Retinal pigment epithelial cell (primary cell): Measurements from ENCODE around the gene MAP2K7.

Source experiments
- DNase-seq: peaks from one replicate; pipeline ENCODE4 v3.0.0-alpha.2; 2010; ENCODE audit warnings: low read depth
- H3K4me3 ChIP-seq: 2 replicates; pipeline ENCODE4 v1.5.1; 2011; ENCODE audit warnings: mild to moderate bottlenecking, low read length, control low read depth, moderate library complexity
- TF ChIP-seq, protein P1 (sequence below): conservative IDR thresholded peaks from 2 replicates; pipeline ENCODE4 v1.5.1; 2011; ENCODE audit warnings: low read depth, low read length, control low read depth, inconsistent platforms

Gene MAP2K7

DNA sequence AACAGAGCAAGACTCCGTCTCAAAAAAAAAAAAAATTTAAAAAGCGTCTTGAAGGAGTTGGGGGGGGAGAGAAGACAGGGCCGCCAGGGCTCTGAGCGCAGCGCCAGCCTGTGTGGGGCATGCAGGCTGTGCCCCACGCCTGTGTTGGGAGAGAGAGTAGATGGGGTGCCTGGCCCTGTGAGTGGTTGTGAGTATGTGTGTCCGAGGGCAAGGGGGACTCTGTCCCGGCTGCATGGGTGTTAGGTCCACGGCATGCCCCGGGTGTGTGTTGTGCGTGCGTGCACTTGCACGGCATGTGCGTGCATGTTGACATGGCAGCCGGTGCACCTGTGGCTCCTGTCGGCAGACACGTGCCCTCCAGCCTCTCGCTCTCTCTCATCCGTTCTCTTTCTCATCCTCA is 3.4 kb downstream of the MAP2K7 start:
- no peak overlapping the region for H3K4me3 ChIP-seq
- TF ChIP-seq, protein P1, sequence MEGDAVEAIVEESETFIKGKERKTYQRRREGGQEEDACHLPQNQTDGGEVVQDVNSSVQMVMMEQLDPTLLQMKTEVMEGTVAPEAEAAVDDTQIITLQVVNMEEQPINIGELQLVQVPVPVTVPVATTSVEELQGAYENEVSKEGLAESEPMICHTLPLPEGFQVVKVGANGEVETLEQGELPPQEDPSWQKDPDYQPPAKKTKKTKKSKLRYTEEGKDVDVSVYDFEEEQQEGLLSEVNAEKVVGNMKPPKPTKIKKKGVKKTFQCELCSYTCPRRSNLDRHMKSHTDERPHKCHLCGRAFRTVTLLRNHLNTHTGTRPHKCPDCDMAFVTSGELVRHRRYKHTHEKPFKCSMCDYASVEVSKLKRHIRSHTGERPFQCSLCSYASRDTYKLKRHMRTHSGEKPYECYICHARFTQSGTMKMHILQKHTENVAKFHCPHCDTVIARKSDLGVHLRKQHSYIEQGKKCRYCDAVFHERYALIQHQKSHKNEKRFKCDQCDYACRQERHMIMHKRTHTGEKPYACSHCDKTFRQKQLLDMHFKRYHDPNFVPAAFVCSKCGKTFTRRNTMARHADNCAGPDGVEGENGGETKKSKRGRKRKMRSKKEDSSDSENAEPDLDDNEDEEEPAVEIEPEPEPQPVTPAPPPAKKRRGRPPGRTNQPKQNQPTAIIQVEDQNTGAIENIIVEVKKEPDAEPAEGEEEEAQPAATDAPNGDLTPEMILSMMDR = no peak
- no peak for DNase-seq

DNA sequence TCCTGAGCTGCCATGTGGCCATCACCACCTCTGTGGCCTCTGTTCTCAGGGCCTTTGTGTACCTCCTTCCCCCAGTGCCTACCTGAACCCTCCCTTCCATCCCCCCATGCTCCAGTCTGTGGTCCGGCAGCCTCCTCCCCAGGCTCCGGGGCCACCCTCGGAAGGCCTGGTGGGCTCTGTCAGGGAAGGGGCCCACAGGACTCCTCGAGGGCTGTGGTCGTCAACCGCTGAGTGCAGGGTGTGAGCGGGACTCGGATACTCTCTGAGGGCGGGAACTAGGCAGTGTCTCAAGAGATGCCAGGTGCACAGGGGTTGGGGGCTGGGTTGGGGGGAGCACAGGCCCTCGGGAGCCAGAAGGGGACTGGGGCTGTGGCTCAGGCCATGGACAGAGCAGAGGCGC is 3.9 kb downstream of the MAP2K7 start:
- no peak overlapping the region for H3K4me3 ChIP-seq
- no peak for DNase-seq
- TF ChIP-seq, protein P1 = no peak

DNA sequence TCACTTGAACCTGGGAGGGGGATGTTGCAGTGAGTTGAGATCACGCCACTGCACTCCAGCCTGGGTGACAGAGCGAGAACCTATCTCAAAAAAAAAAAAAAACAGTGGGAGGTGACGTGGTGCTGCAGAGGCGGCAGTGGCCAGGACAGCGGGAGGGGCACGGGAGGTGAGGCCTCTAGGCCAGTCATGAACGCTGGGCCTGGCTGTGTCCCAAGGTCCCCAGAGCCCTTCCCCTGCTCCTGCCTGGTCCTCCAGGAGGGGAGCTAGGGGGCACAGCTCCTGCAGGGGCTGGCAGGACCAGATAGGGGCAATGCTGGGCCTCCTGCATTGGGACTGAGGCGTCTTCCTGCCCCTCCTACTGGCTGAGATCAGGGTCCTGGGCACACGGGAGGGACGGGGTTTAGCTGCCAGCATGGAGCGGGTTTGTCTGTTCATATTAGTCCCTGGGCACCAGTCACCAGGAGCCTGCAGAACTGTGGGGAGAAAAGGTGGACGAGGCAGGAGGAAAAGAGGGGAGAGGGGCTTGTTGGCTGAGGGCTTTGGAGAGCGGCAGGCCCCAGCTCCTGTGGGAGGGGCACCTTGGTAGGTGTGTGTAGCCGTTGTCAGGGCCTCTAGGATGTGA is 4.5 kb downstream of the MAP2K7 start:
- TF ChIP-seq, protein P1 = no peak
- DNase-seq = no peak
- no peak overlapping the region for H3K4me3 ChIP-seq

DNA sequence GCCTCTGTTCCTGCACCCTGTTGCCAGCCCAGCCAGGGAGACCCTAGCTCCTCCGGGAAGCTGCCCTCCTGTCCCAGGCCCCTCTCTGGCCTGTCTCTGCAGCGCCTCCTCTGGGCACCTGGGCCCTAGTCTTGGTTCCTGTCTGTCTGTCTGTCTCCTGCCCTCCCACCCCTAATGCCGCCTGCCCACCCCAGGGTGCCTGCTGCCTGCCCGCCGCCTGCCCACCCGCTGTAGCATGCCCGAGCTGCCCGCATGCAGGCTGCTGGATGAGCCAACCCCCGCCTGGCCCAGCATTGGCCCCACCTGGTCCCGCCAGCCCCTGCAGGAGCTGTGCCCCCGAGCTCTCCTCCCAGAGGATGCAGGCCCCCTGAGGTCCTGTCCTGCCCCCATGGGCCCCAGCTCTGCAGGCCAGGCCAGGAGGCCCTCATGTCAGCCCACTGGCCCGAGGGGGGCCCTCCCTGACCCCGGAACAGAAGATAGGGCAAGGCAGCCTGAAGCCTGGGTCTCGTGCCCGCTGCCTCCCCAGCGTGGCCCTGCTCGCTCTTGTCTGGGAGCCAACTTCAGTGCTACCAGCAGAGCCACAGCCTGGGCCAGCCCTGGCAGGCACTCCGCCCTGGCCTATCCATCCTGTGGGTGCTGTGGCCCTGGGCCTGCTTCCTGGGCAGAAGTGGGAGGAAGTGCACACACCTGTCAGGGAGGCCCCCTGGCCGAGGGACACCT is 5.2 kb downstream of the MAP2K7 start:
- no peak for DNase-seq
- TF ChIP-seq, protein P1 = no peak
- no peak overlapping the region for H3K4me3 ChIP-seq

DNA sequence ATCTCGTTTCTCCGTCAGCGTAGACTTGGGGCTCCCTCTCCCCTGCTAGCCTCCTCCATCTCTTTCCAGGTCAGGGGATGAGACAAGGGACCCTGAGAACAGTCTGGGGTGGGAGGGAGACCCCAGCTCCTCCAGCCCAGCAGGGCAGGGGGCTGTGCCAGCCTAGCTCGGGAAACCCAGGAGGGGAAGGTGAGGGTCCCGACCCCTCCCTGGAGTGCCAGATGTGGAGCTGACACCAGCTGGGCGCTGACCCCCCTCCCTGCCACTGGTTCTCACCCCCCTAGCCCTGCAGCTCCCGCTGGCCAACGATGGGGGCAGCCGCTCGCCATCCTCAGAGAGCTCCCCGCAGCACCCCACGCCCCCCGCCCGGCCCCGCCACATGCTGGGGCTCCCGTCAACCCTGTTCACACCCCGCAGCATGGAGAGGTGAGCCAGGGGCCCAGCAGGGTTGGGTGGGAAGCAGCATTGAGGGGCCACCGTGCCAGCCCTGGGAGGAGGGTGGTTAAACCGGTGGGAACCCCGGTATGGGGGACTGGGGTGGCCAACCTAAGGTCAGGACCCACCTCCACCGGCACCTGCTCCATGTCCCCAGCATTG is 5.9 kb downstream of the MAP2K7 start:
- no peak for DNase-seq
- TF ChIP-seq, protein P1 = no peak
- no peak overlapping the region for H3K4me3 ChIP-seq

DNA sequence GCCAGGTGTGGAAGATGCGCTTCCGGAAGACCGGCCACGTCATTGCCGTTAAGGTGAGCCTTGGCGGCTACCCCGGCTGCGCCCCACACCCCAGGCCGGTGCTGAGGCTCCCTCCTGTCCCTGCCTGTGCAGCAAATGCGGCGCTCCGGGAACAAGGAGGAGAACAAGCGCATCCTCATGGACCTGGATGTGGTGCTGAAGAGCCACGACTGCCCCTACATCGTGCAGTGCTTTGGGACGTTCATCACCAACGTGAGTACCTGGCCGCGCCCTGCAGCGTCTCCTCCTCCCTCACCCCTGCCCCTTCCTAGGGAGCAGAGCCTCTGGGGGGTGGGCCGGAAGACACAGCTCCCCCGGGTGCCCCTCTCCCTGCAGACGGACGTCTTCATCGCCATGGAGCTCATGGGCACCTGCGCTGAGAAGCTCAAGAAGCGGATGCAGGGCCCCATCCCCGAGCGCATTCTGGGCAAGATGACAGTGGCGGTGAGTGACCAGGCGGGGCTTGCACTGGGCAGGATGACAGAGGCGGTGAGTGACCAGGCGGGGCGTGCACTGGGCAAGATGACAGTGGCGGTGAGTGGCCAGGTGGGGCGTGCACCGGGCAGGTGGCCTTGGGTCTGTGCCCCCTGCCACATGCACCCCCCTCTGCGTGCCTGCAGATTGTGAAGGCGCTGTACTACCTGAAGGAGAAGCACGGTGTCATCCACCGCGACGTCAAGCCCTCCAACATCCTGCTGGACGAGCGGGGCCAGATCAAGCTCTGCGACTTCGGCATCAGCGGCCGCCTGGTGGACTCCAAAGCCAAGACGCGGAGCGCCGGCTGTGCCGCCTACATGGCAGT is 6.9 kb downstream of the MAP2K7 start:
- DNase-seq = no peak

More for the DNA sequence above, 6.9 kb downstream of the MAP2K7 start:
- H3K4me3 ChIP-seq = no peak overlapping the region
- TF ChIP-seq, protein P1 = no peak
